WTC11 (cell line): Measurements from ENCODE around the gene CUL5. TPM values are rescaled to one million over a fixed set of nuclear protein-coding genes. Genes with fewer than 3 reads are reported as not detected.

ENCODE experiments used
- ATAC-seq: fragments of 200-7000 bp; cut with Tn5 transposase; 2 replicates; pipeline ENCODE4 v1.10.0; 2021; ENCODE audit warnings: mild to moderate bottlenecking, moderate library complexity
- CTCF ChIA-PET: fragments of 300-600 bp; sonication (Branson Sonifier 250); formaldehyde crosslinking; loops from one replicate; lab custom pipeline; 2021; ENCODE audit warnings: antibody characterized with exemption; lab: Charles Lee
- POLR2A ChIA-PET: fragments of 350-600 bp; sonication (Branson Sonifier 250); formaldehyde crosslinking; loops from one replicate; lab custom pipeline; 2021; ENCODE audit warnings: antibody characterized with exemption; lab: Charles Lee
- DNase-seq: peaks from one replicate; pipeline ENCODE4 v3.0.0; 2021; ENCODE audit warnings: low spot score
- H3K27ac Mint-ChIP-seq: 2 replicates; pipeline ENCODE4 v1.8.0; 2021; ENCODE audit warnings: mixed read lengths
- H3K27me3 Mint-ChIP-seq: 2 replicates; pipeline ENCODE4 v1.8.0; 2021; ENCODE audit warnings: low read depth, mild to moderate bottlenecking, moderate library complexity, mixed read lengths
- H3K36me3 Mint-ChIP-seq: 2 replicates; pipeline ENCODE4 v1.8.0; 2021; ENCODE audit warnings: mixed read lengths
- H3K4me1 Mint-ChIP-seq: 2 replicates; pipeline ENCODE4 v1.8.0; 2022; ENCODE audit warnings: mixed read lengths
- H3K4me3 Mint-ChIP-seq: 2 replicates; pipeline ENCODE4 v1.8.0; 2021; ENCODE audit warnings: mild to moderate bottlenecking, moderate library complexity, mixed read lengths
- H3K9me3 Mint-ChIP-seq: 2 replicates; pipeline ENCODE4 v1.8.0; 2021; ENCODE audit warnings: mixed read lengths
- ATF1 ChIP-seq: sonication (generic); formaldehyde crosslinking; IDR thresholded peaks from 2 replicates; pipeline ENCODE4 v1.8.1; 2023; ENCODE audit warnings: mild to moderate bottlenecking, moderate library complexity, missing genetic modification reagents
- ESRRA ChIP-seq: sonication (generic); formaldehyde crosslinking; IDR thresholded peaks from 2 replicates; pipeline ENCODE4 v1.8.1; 2022; ENCODE audit warnings: mild to moderate bottlenecking, missing genetic modification reagents, borderline replicate concordance
- FOXP1 ChIP-seq: sonication (generic); formaldehyde crosslinking; IDR thresholded peaks from 2 replicates; pipeline ENCODE4 v1.8.0; 2022; ENCODE audit warnings: missing genetic modification reagents, mild to moderate bottlenecking, moderate library complexity, borderline replicate concordance
- GABPB1 ChIP-seq: sonication (generic); formaldehyde crosslinking; IDR thresholded peaks from 2 replicates; pipeline ENCODE4 v1.8.1; 2023; ENCODE audit warnings: mild to moderate bottlenecking, missing genetic modification reagents
- GRHL2 ChIP-seq: fragments of 250-450 bp; sonication (Bioruptor Pico); IDR thresholded peaks from 2 replicates; pipeline ENCODE4 v1.8.0; 2022; ENCODE audit warnings: mild to moderate bottlenecking, moderate library complexity; ENCODE audit not compliant: insufficient replicate concordance, severe bottlenecking
- HMGA2 ChIP-seq: fragments of 250-450 bp; sonication (Bioruptor Pico); IDR thresholded peaks from 2 replicates; pipeline ENCODE4 v1.4.0; 2021; ENCODE audit warnings: mild to moderate bottlenecking, moderate library complexity
- JUN ChIP-seq: sonication (generic); formaldehyde crosslinking; IDR thresholded peaks from 2 replicates; pipeline ENCODE4 v1.8.0; 2023; ENCODE audit warnings: mild to moderate bottlenecking, missing genetic modification reagents
- NR3C1 ChIP-seq: sonication (generic); formaldehyde crosslinking; conservative IDR thresholded peaks from 2 replicates; pipeline ENCODE4 v1.8.1; 2023; ENCODE audit warnings: low read depth, mild to moderate bottlenecking, missing genetic modification reagents
- OVOL2 ChIP-seq: fragments of 250-450 bp; sonication (Bioruptor Pico); IDR thresholded peaks from 2 replicates; pipeline ENCODE4 v1.9.0; 2021; ENCODE audit warnings: mild to moderate bottlenecking, borderline replicate concordance
- SMAD4 ChIP-seq: sonication (generic); formaldehyde crosslinking; IDR thresholded peaks from 2 replicates; pipeline ENCODE4 v1.8.0; 2022; ENCODE audit warnings: mild to moderate bottlenecking, missing genetic modification reagents
- TCF7 ChIP-seq: sonication (generic); formaldehyde crosslinking; IDR thresholded peaks from 2 replicates; pipeline ENCODE4 v1.8.0; 2022; ENCODE audit warnings: mild to moderate bottlenecking, low read depth, missing genetic modification reagents, moderate library complexity
- TP53 ChIP-seq: sonication (generic); formaldehyde crosslinking; IDR thresholded peaks from 2 replicates; pipeline ENCODE4 v1.8.1; 2023; ENCODE audit warnings: mild to moderate bottlenecking, missing genetic modification reagents
- ZNF232 ChIP-seq: sonication (generic); formaldehyde crosslinking; IDR thresholded peaks from 2 replicates; pipeline ENCODE4 v1.8.0; 2022; ENCODE audit warnings: mild to moderate bottlenecking, missing genetic modification reagents
- ZNF317 ChIP-seq: sonication (generic); formaldehyde crosslinking; IDR thresholded peaks from 2 replicates; pipeline ENCODE4 v1.8.1; 2023; ENCODE audit warnings: low read depth, mild to moderate bottlenecking, moderate library complexity, missing genetic modification reagents, borderline replicate concordance
- ZNF396 ChIP-seq: fragments of 250-450 bp; sonication (Bioruptor Pico); IDR thresholded peaks from 2 replicates; pipeline ENCODE4 v1.8.0; 2021; ENCODE audit warnings: mild to moderate bottlenecking, moderate library complexity, borderline replicate concordance
- total RNA-seq: library from RNA; stranded (reverse); gene quantifications from 3 replicates; pipeline ENCODE4 v1.2.3, GENCODE V29; 2021
- TF ChIP-seq, protein P1 (sequence below): sonication (generic); formaldehyde crosslinking; IDR thresholded peaks from 2 replicates; pipeline ENCODE4 v1.8.0; 2023; ENCODE audit warnings: mild to moderate bottlenecking, missing genetic modification reagents
- TF ChIP-seq, protein P2 (sequence below): sonication (generic); formaldehyde crosslinking; IDR thresholded peaks from 2 replicates; pipeline ENCODE4 v1.8.0; 2022; ENCODE audit warnings: mild to moderate bottlenecking, missing genetic modification reagents
- TF ChIP-seq, protein P3 (sequence below): fragments of 250-450 bp; sonication (Bioruptor Pico); IDR thresholded peaks from 2 replicates; pipeline ENCODE4 v2.1.2; 2022; ENCODE audit warnings: mild to moderate bottlenecking, moderate library complexity
- TF ChIP-seq, protein P4 (sequence below): sonication (generic); formaldehyde crosslinking; IDR thresholded peaks from 2 replicates; pipeline ENCODE4 v1.8.1; 2023; ENCODE audit warnings: mild to moderate bottlenecking, missing genetic modification reagents, moderate library complexity
- TF ChIP-seq, protein P5 (sequence below): sonication (generic); formaldehyde crosslinking; IDR thresholded peaks from 2 replicates; pipeline ENCODE4 v1.8.0; 2022; ENCODE audit warnings: mild to moderate bottlenecking, missing genetic modification reagents
- TF ChIP-seq, protein P6 (sequence below): fragments of 250-450 bp; sonication (Bioruptor Pico); IDR thresholded peaks from 2 replicates; pipeline ENCODE4 v1.9.0; 2021; ENCODE audit warnings: mild to moderate bottlenecking, borderline replicate concordance
- TF ChIP-seq, protein P7 (sequence below): sonication (generic); formaldehyde crosslinking; conservative IDR thresholded peaks from 2 replicates; pipeline ENCODE4 v1.8.1; 2023; ENCODE audit warnings: mild to moderate bottlenecking, low read depth, missing genetic modification reagents, moderate library complexity

The CUL5 gene
- total RNA-seq, 1 experiment from 2014 or later, result 31.4 TPM

DNA sequence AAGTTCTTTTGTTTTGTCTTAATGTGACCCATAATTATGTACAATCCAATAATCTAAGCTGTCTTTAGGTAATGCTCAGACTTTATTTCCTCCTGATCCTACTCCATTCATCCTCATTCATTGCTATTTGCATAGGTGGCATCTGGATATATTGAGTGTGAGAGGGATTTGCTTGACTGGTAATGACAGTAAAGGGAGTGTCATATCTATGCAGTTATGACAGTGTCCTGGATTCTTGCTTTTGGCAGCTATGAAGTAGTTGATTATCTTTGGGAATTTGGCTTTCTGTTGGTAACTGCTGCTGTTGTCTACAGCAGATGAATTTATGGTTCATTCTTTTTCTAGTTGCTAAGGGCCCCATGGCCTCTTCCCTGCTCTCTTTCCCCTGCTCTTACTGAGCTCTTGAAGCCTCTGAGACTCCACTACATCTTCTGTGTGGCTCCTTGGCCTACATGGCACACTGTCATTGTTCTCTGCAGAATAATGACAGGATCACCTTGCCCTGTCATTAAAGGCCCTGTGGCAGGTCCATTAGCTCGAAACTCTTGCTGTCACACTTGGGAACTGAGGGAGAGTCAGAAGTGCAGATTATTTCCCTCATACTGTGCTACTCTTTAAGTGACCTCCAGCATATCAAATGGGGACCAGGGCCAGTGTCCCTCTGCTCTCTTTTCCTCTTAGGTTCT lies 92.5 kb downstream of the CUL5 start:
- POLR2A ChIA-PET, result no interaction called here
- CTCF ChIA-PET, result no interaction called here
- Mint-ChIP-seq H3K27ac (no peak overlapping the region), H3K4me1 (no peaks in the 10 kb centered on the region), H3K4me3 (no peak overlapping the region), H3K27me3 (no peaks in the 10 kb centered on the region), H3K9me3 (no peaks in the 10 kb centered on the region), H3K36me3 (peaks cover 19% of the 10 kb centered on the region)
- DNase-seq (no peak), ATAC-seq (no peak)
- no peak for TF ChIP-seq SMAD4 (CRISPR knock-in tag)
- TF ChIP-seq, protein P1, sequence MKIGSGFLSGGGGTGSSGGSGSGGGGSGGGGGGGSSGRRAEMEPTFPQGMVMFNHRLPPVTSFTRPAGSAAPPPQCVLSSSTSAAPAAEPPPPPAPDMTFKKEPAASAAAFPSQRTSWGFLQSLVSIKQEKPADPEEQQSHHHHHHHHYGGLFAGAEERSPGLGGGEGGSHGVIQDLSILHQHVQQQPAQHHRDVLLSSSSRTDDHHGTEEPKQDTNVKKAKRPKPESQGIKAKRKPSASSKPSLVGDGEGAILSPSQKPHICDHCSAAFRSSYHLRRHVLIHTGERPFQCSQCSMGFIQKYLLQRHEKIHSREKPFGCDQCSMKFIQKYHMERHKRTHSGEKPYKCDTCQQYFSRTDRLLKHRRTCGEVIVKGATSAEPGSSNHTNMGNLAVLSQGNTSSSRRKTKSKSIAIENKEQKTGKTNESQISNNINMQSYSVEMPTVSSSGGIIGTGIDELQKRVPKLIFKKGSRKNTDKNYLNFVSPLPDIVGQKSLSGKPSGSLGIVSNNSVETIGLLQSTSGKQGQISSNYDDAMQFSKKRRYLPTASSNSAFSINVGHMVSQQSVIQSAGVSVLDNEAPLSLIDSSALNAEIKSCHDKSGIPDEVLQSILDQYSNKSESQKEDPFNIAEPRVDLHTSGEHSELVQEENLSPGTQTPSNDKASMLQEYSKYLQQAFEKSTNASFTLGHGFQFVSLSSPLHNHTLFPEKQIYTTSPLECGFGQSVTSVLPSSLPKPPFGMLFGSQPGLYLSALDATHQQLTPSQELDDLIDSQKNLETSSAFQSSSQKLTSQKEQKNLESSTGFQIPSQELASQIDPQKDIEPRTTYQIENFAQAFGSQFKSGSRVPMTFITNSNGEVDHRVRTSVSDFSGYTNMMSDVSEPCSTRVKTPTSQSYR, result no peak
- TF ChIP-seq OVOL2 (CRISPR knock-in tag), result no peak
- TF ChIP-seq, protein P2, sequence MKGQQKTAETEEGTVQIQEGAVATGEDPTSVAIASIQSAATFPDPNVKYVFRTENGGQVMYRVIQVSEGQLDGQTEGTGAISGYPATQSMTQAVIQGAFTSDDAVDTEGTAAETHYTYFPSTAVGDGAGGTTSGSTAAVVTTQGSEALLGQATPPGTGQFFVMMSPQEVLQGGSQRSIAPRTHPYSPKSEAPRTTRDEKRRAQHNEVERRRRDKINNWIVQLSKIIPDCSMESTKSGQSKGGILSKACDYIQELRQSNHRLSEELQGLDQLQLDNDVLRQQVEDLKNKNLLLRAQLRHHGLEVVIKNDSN (CRISPR knock-in tag), result no peak
- no peak for TF ChIP-seq ZNF317 (CRISPR knock-in tag)
- TF ChIP-seq NR3C1, result no peak
- no peak for TF ChIP-seq HMGA2
- no peak for TF ChIP-seq JUN (CRISPR knock-in tag)
- TF ChIP-seq TP53, result no peak
- TF ChIP-seq, protein P3, sequence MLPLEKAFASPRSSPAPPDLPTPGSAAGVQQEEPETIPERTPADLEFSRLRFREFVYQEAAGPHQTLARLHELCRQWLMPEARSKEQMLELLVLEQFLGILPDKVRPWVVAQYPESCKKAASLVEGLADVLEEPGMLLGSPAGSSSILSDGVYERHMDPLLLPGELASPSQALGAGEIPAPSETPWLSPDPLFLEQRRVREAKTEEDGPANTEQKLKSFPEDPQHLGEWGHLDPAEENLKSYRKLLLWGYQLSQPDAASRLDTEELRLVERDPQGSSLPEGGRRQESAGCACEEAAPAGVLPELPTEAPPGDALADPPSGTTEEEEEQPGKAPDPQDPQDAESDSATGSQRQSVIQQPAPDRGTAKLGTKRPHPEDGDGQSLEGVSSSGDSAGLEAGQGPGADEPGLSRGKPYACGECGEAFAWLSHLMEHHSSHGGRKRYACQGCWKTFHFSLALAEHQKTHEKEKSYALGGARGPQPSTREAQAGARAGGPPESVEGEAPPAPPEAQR, result no peak
- TF ChIP-seq ESRRA (CRISPR knock-in tag), result no peak

DNA sequence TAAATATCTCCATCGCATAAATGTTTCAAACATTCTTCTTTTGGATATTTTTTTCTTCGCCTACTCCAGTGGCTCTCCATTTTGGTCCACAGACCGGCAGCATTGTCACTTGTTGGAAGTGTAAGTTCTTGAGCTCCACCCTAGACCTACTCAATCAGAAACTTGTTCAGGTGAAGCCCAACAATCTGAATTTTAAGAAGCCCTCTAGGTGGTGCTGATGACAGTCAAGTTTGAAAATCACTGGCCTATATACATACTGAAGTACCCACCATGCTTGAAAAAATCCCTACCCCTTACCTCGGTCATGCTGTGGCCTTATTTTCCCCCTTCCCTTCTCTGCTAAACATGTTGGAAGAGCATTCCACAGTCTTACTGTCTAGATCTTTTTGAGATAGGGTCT lies 102.4 kb downstream of the CUL5 start:
- H3K4me3 Mint-ChIP-seq, result no peak overlapping the region
- ChIA-PET CTCF (no interaction called here), POLR2A (no interaction called here)
- no peak for DNase-seq
- ATAC-seq, result peak; percentile 54; the same call in 1 of the 2 replicates
- peaks cover 10% of the 10 kb centered on the region for H3K4me1 Mint-ChIP-seq
- H3K27ac Mint-ChIP-seq, result no peak overlapping the region
- H3K36me3 Mint-ChIP-seq, result no peaks in the 10 kb centered on the region
- no peaks in the 10 kb centered on the region for H3K27me3 Mint-ChIP-seq
- H3K9me3 Mint-ChIP-seq, result no peaks in the 10 kb centered on the region
- TF ChIP-seq ZNF232 (CRISPR knock-in tag) (no peak), GABPB1 (CRISPR knock-in tag) (no peak), TCF7 (CRISPR knock-in tag) (no peak), OVOL2 (CRISPR knock-in tag) (no peak), ZNF396 (no peak), ATF1 (no peak), GRHL2 (CRISPR knock-in tag) (no peak), FOXP1 (CRISPR knock-in tag) (no peak)
- TF ChIP-seq, protein P4, sequence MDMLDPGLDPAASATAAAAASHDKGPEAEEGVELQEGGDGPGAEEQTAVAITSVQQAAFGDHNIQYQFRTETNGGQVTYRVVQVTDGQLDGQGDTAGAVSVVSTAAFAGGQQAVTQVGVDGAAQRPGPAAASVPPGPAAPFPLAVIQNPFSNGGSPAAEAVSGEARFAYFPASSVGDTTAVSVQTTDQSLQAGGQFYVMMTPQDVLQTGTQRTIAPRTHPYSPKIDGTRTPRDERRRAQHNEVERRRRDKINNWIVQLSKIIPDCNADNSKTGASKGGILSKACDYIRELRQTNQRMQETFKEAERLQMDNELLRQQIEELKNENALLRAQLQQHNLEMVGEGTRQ (CRISPR knock-in tag), result no peak
- TF ChIP-seq, protein P5, sequence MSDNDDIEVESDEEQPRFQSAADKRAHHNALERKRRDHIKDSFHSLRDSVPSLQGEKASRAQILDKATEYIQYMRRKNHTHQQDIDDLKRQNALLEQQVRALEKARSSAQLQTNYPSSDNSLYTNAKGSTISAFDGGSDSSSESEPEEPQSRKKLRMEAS (CRISPR knock-in tag), result no peak
- TF ChIP-seq, protein P6, sequence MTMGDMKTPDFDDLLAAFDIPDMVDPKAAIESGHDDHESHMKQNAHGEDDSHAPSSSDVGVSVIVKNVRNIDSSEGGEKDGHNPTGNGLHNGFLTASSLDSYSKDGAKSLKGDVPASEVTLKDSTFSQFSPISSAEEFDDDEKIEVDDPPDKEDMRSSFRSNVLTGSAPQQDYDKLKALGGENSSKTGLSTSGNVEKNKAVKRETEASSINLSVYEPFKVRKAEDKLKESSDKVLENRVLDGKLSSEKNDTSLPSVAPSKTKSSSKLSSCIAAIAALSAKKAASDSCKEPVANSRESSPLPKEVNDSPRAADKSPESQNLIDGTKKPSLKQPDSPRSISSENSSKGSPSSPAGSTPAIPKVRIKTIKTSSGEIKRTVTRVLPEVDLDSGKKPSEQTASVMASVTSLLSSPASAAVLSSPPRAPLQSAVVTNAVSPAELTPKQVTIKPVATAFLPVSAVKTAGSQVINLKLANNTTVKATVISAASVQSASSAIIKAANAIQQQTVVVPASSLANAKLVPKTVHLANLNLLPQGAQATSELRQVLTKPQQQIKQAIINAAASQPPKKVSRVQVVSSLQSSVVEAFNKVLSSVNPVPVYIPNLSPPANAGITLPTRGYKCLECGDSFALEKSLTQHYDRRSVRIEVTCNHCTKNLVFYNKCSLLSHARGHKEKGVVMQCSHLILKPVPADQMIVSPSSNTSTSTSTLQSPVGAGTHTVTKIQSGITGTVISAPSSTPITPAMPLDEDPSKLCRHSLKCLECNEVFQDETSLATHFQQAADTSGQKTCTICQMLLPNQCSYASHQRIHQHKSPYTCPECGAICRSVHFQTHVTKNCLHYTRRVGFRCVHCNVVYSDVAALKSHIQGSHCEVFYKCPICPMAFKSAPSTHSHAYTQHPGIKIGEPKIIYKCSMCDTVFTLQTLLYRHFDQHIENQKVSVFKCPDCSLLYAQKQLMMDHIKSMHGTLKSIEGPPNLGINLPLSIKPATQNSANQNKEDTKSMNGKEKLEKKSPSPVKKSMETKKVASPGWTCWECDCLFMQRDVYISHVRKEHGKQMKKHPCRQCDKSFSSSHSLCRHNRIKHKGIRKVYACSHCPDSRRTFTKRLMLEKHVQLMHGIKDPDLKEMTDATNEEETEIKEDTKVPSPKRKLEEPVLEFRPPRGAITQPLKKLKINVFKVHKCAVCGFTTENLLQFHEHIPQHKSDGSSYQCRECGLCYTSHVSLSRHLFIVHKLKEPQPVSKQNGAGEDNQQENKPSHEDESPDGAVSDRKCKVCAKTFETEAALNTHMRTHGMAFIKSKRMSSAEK, result no peak
- TF ChIP-seq, protein P7, sequence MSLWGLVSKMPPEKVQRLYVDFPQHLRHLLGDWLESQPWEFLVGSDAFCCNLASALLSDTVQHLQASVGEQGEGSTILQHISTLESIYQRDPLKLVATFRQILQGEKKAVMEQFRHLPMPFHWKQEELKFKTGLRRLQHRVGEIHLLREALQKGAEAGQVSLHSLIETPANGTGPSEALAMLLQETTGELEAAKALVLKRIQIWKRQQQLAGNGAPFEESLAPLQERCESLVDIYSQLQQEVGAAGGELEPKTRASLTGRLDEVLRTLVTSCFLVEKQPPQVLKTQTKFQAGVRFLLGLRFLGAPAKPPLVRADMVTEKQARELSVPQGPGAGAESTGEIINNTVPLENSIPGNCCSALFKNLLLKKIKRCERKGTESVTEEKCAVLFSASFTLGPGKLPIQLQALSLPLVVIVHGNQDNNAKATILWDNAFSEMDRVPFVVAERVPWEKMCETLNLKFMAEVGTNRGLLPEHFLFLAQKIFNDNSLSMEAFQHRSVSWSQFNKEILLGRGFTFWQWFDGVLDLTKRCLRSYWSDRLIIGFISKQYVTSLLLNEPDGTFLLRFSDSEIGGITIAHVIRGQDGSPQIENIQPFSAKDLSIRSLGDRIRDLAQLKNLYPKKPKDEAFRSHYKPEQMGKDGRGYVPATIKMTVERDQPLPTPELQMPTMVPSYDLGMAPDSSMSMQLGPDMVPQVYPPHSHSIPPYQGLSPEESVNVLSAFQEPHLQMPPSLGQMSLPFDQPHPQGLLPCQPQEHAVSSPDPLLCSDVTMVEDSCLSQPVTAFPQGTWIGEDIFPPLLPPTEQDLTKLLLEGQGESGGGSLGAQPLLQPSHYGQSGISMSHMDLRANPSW (CRISPR knock-in tag), result no peak
